ENCODE measurements around the gene DIAPH3.

GRCh38 chr13:60093425-60094019, 70.2 kb downstream of the DIAPH3 start:
- TF ChIP-seq CTCF (IDR thresholded peaks at IDR 0.05), result no peak
- TF ChIP-seq, protein P1, sequence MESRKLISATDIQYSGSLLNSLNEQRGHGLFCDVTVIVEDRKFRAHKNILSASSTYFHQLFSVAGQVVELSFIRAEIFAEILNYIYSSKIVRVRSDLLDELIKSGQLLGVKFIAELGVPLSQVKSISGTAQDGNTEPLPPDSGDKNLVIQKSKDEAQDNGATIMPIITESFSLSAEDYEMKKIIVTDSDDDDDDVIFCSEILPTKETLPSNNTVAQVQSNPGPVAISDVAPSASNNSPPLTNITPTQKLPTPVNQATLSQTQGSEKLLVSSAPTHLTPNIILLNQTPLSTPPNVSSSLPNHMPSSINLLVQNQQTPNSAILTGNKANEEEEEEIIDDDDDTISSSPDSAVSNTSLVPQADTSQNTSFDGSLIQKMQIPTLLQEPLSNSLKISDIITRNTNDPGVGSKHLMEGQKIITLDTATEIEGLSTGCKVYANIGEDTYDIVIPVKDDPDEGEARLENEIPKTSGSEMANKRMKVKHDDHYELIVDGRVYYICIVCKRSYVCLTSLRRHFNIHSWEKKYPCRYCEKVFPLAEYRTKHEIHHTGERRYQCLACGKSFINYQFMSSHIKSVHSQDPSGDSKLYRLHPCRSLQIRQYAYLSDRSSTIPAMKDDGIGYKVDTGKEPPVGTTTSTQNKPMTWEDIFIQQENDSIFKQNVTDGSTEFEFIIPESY (IDR thresholded peaks at IDR 0.05; ENCODE audit: borderline replicate concordance, low read depth), result no peak
- TF ChIP-seq NRF1 (IDR thresholded peaks at IDR 0.05; ENCODE audit: low read depth, low read length), result no peak
- TF ChIP-seq POLR2AphosphoS5 (IDR thresholded peaks at IDR 0.05; ENCODE audit: low read depth, low read length), result no peak
- no peak for TF ChIP-seq SMC3 (IDR thresholded peaks at IDR 0.05; ENCODE audit: low read depth, low read length)
- no peak for TF ChIP-seq EP300 (IDR thresholded peaks at IDR 0.05; ENCODE audit: borderline replicate concordance in 1 of 2, low read depth in 1 of 2, low read length in 1 of 2)

Measured in SK-N-SH (cell line).